WERI-Rb-1 (cell line): ENCODE results near the gene CCDC57.

Source experiments
- DNase-seq: peaks from one replicate; pipeline ENCODE4 v3.0.0-alpha.2; 2020
- H3K27ac ChIP-seq: fragments of 250-450 bp; sonication (Bioruptor Pico); 2 replicates; pipeline ENCODE4 v1.5.1; 2020; ENCODE audit warnings: mild to moderate bottlenecking, moderate library complexity
- H3K27me3 ChIP-seq: fragments of 250-450 bp; sonication (Bioruptor Pico); 2 replicates; pipeline ENCODE4 v1.5.1; 2021; ENCODE audit warnings: mild to moderate bottlenecking, low read depth, moderate library complexity; ENCODE audit not compliant: insufficient read depth, severe bottlenecking
- H3K36me3 ChIP-seq: fragments of 250-450 bp; sonication (Bioruptor Pico); 2 replicates; pipeline ENCODE4 v1.5.1; 2020; ENCODE audit warnings: mild to moderate bottlenecking, moderate library complexity
- H3K4me3 ChIP-seq: 2 replicates; pipeline ENCODE4 v1.5.1; 2011; ENCODE audit warnings: low read depth, mild to moderate bottlenecking, control low read depth, low read length
- H3K9me3 ChIP-seq: fragments of 250-450 bp; sonication (Bioruptor Pico); 2 replicates; pipeline ENCODE4 v1.5.1; 2021; ENCODE audit warnings: mild to moderate bottlenecking, moderate library complexity; ENCODE audit not compliant: severe bottlenecking
- TF ChIP-seq, protein P1 (sequence below): IDR thresholded peaks from 2 replicates; pipeline ENCODE4 v1.5.1; 2011; ENCODE audit warnings: low read depth, mild to moderate bottlenecking, control low read depth, inconsistent platforms, low read length

Gene CCDC57

DNA sequence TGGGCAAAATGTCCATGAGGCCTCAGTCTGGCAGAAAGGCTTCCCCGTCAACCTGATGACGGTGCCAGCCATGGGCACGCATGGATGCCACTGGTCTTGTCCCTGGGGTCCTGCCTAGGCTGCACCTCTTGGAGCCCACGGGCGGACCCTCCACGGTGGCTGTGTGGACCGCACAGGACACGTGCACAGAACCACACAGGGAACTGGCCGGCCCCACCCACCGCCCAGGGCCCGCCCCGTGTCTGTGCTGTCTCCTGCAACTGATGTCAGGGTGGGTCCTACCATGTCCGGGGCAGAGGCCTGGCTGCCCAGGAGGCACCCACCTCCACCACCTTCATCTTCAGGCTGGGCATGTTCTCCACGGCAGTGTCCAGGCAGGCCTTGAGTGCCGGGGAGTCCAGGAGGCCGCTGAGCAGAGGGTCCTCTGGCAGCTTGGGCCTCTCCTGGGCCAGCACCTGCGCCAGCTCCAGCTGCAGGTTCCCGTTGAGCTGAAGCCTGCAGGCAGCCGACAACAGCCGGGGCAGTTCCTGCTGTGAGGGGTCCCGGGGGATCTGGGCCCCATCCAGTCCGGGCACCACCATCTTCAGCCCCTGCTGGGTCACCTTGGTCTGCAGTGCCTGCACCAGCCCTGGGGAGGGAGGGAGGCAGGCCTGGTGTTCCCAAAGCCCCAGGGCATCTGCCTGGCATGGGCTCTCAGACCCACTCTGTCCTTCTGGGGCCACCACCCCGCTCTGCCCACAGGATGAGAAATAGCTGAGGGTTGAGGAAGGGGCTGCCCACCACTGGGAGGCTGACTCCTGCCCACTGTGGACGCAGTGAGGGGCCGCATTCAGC is 126.5 kb downstream of the CCDC57 start:
- H3K36me3 ChIP-seq: peaks cover 97% of the 10 kb centered on the region
- H3K27me3 ChIP-seq: no peaks in the 10 kb centered on the region
- H3K9me3 ChIP-seq: peaks cover 2% of the 10 kb centered on the region
- DNase-seq: no peak
- H3K4me3 ChIP-seq: no peak overlapping the region
- TF ChIP-seq, protein P1, sequence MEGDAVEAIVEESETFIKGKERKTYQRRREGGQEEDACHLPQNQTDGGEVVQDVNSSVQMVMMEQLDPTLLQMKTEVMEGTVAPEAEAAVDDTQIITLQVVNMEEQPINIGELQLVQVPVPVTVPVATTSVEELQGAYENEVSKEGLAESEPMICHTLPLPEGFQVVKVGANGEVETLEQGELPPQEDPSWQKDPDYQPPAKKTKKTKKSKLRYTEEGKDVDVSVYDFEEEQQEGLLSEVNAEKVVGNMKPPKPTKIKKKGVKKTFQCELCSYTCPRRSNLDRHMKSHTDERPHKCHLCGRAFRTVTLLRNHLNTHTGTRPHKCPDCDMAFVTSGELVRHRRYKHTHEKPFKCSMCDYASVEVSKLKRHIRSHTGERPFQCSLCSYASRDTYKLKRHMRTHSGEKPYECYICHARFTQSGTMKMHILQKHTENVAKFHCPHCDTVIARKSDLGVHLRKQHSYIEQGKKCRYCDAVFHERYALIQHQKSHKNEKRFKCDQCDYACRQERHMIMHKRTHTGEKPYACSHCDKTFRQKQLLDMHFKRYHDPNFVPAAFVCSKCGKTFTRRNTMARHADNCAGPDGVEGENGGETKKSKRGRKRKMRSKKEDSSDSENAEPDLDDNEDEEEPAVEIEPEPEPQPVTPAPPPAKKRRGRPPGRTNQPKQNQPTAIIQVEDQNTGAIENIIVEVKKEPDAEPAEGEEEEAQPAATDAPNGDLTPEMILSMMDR: no peak
- H3K27ac ChIP-seq: no peak overlapping the region

DNA sequence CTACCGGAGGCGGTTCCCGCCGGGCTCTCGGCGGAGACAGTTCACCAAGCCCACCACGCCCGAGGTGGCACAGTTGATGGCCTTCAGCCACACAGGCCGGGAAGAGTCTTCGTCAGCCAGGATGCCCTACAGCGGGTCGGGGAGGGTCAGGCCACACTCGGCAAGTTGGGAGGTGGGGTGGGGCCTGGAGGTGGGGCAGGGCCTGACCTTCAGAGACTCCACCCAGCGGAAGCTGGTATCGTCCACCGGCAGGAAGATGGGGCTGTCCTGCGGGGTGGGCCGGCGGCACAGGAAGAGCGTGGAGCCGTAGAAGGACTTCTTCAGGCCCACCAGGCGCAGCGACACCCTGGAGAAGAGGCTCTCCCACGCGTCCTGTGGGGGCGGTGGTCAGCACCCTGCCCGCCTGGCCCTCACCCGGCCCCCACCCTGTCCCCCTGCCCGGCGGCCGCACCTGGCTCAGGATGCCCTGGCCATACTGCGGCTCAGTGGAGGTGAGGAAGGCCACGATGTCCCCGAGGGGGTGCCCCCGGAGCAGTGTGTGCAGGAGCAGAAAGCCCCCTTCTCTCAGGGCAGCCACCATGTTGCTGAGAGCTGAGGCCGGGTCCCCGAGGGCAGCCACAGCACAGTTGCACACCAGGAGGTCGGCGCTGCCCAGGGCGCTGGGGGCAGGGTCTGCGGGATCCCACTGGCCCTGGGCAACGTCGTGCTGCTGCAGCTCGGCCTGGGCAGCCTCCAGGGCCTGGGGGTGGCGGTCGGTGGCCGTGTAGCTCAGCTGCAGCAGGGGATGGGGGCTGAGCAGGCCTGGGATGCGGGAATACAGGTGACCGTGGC is 127.4 kb downstream of the CCDC57 start:
- Histone ChIP-seq H3K36me3 (peaks cover 97% of the 10 kb centered on the region), H3K27me3 (no peaks in the 10 kb centered on the region), H3K9me3 (peaks cover 2% of the 10 kb centered on the region), H3K27ac (no peak overlapping the region), H3K4me3 (no peak overlapping the region)
- TF ChIP-seq, protein P1: no peak
- no peak for DNase-seq

DNA sequence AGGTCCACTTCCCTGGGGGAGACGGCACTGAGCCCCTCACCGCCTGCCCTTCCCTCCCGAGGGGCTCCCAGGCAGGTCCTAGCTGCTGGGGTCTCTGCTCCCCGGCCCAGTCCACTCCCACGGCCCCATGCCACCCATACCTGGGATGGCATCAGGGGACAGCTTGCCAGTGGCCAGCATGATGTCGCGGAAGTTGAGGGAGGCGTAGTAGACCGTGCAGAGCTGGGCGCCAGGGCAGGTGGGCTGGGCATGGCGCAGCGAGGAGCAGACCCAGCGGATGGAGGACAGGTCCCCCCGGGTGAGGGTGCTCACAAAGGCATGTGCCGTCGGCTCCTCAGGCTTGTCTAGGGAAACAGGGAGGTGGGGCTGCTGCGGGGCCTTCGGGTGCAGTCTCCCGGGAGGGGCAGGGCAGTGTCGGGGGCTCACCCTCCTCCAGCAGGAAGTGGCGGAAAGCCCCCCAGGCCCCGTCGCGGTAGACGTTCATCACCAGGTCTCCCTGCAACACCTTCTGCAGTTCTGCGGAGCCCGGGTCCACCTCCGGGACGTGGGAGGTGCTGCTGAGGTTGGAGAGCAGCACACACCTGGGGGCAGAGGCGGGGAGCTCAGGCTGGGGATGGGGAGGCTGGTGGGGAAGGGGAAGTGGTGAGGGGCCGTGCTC is 128.1 kb downstream of the CCDC57 start:
- TF ChIP-seq, protein P1: no peak
- no peak overlapping the region for H3K4me3 ChIP-seq
- no peak for DNase-seq
- no peaks in the 10 kb centered on the region for H3K9me3 ChIP-seq
- H3K27ac ChIP-seq: no peak overlapping the region; the same call in 1 of the 2 replicates
- H3K36me3 ChIP-seq: peaks cover 97% of the 10 kb centered on the region
- H3K27me3 ChIP-seq: no peaks in the 10 kb centered on the region

DNA sequence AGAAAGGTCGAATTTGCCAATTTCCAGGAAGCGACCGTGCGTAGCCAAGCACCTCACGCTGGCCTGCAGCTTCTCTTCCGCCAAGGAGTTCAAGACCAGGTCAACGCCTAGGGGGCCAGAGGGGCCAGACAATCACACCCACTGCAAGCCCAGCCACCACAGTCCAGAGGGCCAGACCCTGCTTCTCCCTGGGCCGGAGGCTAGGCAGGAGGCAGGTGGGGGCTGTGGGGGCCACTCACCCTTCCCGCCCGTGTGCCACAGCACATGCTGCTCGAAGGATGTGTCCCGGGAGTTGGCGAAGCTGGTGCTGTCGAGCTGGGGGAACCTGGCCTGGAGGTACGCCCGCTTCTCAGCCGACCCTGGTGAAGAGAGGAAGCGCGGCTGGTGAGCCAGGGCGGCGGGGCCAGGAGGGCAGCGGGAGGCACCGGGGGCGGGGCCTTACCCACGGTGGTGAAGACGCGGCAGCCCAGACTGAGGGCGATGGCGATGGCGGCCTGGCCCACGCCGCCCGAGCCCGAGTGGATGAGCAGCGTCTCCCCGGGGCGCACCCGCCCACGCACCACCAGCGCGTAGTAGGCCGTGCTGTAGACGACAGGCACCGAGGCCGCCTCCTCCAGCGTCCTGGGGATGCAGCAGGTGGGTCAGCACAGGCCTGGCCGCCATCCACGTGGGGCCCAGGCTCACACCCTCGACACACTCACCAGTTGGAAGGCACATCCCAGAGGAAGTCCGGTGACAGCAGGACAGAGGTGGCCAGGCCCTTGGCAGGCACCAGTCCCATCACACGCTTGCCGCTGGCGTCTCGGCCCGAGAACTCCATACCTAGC is 128.9 kb downstream of the CCDC57 start:
- Histone ChIP-seq H3K9me3 (no peaks in the 10 kb centered on the region), H3K36me3 (peaks cover 95% of the 10 kb centered on the region), H3K27me3 (no peaks in the 10 kb centered on the region), H3K4me3 (no peak overlapping the region), H3K27ac (no peak overlapping the region; the same call in 1 of the 2 replicates)
- TF ChIP-seq, protein P1: no peak
- no peak for DNase-seq

DNA sequence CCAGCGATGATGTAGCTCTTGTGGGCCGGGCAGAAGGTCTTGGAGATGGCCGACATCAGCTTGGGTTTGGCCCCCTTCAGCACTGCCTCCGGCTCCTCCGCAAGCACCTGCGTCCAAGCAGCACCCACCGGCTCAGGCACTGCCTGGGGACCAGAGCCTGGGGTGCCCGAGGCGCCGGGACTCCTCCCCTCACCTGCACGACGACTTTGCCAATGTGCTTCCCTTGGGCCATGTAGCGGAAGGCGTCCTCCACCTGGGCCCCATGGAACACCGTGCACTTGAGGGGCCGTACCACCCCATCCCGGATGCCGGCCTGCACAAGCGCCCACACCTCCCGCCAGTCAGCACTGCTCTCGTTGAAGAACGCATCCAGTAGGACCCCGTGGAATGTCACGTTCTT is 129.6 kb downstream of the CCDC57 start:
- H3K4me3 ChIP-seq: no peak overlapping the region
- no peak overlapping the region for H3K27ac ChIP-seq
- H3K36me3 ChIP-seq: peaks cover 95% of the 10 kb centered on the region
- H3K9me3 ChIP-seq: no peaks in the 10 kb centered on the region
- H3K27me3 ChIP-seq: no peaks in the 10 kb centered on the region
- DNase-seq: no peak
- TF ChIP-seq, protein P1: no peak
